Measurements from ENCODE around the gene ENO4.

ENO4 gene

GRCh38 chr10:116919164-116919563 is 69.9 kb downstream of the ENO4 start:
- no peak for DNase-seq

DNA sequence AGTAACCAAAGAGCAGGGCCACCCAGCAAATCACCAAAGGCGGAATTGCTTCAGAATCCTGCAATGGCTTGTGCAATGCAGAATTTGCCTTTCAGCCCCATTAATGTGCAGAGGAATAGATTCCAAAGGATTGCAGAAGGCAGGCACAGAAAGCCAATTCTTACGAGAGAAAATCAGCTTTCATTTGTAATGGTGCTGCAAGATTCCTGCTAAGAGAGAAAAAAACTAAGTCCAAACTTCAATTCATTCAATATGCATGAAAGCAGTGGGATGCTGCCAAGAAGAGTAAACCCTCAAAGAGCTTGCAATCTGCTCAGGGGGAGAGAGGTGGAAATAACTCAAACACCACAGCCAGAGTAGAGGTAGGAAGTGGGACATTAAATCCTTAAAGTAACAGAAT is 70.4 kb downstream of the ENO4 start:
- no peak for DNase-seq

- DNase-seq = no peak
These were observed 75.8 kb downstream of the ENO4 start for GRCh38 chr10:116925056-116925455.

GRCh38 chr10:116926426-116926825 is 77.1 kb downstream of the ENO4 start:
- DNase-seq = no peak

DNA sequence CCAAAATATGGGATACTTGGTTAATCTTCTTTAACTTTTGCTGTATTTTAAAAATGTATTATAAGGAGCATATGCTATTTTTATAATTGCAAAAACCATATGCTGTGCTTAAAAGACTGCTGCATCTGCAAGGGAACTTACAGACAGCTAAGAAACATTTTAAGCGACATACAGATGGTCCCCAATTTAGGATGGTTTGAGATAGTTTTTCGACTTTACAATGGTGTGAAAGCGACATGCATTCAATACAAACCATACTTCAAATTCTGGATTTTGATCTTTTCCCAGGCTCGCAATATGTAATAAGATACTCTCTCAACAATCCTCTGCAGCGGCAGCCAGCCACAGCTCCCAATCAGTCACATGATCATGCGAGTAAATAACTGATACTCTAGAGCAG is 82.5 kb downstream of the ENO4 start:
- no peak for DNase-seq
